OCI-LY7 (cell line): ENCODE results near the gene ABCB8. TPM values are rescaled to one million over a fixed set of nuclear protein-coding genes. Genes with fewer than 3 reads are reported as not detected.

Experiments
- BruUV-seq: library from RNA; stranded (reverse); fragments of 400-500 nt; replicated peaks from 2 replicates; lab custom pipeline; 2021; lab: Mats Ljungman, UMichigan
- CTCF ChIA-PET: fragments of 300-600 bp; sonication (Branson Sonifier 250); formaldehyde crosslinking; loops from one replicate; lab custom pipeline; 2022; ENCODE audit warnings: antibody characterized with exemption; ENCODE audit not compliant: unreplicated experiment; lab: Charles Lee
- POLR2A ChIA-PET: fragments of 300-600 bp; sonication (Branson Sonifier 250); formaldehyde crosslinking; loops from one replicate; lab custom pipeline; 2022; ENCODE audit warnings: antibody characterized with exemption; lab: Charles Lee
- DNase-seq: peaks from one replicate; pipeline ENCODE4 v3.0.0-alpha.2; 2015; ENCODE audit warnings: low spot score
- H2AFZ ChIP-seq: fragments of 200-600 bp; sonication (generic), shearing (Covaris generic); 2 replicates; pipeline ENCODE4 v1.6.1; 2014; ENCODE audit warnings: mild to moderate bottlenecking, antibody characterized with exemption, low read length, moderate library complexity
- H3K27ac ChIP-seq: fragments of 200-600 bp; sonication (generic); 2 replicates; pipeline ENCODE4 v1.5.1; 2014; ENCODE audit warnings: mixed run types, low read depth, mild to moderate bottlenecking, moderate library complexity, low read length, inconsistent platforms; ENCODE audit not compliant: poor library complexity, severe bottlenecking
- H3K36me3 ChIP-seq: fragments of 200-600 bp; sonication (generic); 2 replicates; pipeline ENCODE4 v1.6.1; 2014; ENCODE audit warnings: mild to moderate bottlenecking, antibody characterized with exemption, low read length, moderate library complexity, mixed read lengths; ENCODE audit not compliant: insufficient read depth
- H3K4me1 ChIP-seq: fragments of 200-600 bp; sonication (generic); 2 replicates; pipeline ENCODE4 v1.5.1; 2014; ENCODE audit warnings: mild to moderate bottlenecking, low read length; ENCODE audit not compliant: insufficient read depth, poor library complexity, severe bottlenecking
- H3K4me2 ChIP-seq: fragments of 200-600 bp; sonication (generic); 2 replicates; pipeline ENCODE4 v1.6.1; 2014; ENCODE audit warnings: mild to moderate bottlenecking, low read length
- H3K4me3 ChIP-seq: fragments of 200-600 bp; sonication (generic); 2 replicates; pipeline ENCODE4 v1.5.1; 2014; ENCODE audit warnings: mild to moderate bottlenecking, low read depth, low read length; ENCODE audit not compliant: poor library complexity, severe bottlenecking
- H3K79me2 ChIP-seq: fragments of 200-600 bp; sonication (generic); 2 replicates; pipeline ENCODE4 v1.6.1; 2016; ENCODE audit warnings: low read depth, mild to moderate bottlenecking, low read length, moderate library complexity, mixed read lengths; ENCODE audit not compliant: insufficient read depth
- H3K9me2 ChIP-seq: fragments of 200-600 bp; sonication (generic); 2 replicates; pipeline ENCODE4 v1.6.1; 2016; ENCODE audit warnings: mild to moderate bottlenecking, low read length, mixed read lengths; ENCODE audit not compliant: insufficient read depth
- H3K9me3 ChIP-seq: fragments of 200-600 bp; sonication (generic); 2 replicates; pipeline ENCODE4 v1.6.1; 2014; ENCODE audit warnings: mild to moderate bottlenecking, mixed run types, low read length, mixed read lengths
- H4K20me1 ChIP-seq: fragments of 200-600 bp; sonication (generic); 2 replicates; pipeline ENCODE4 v1.6.1; 2014; ENCODE audit warnings: mild to moderate bottlenecking, antibody characterized with exemption, low read length, moderate library complexity, mixed read lengths; ENCODE audit not compliant: insufficient read depth
- CTCF ChIP-seq: fragments of 200-600 bp; sonication (generic); conservative IDR thresholded peaks from 2 replicates; pipeline ENCODE4 v1.5.1; 2014; ENCODE audit warnings: mild to moderate bottlenecking, antibody characterized with exemption, low read length, moderate library complexity, mixed read lengths
- EZH2phosphoT487 ChIP-seq: fragments of 200-600 bp; sonication (generic); IDR thresholded peaks from 2 replicates; pipeline ENCODE4 v1.6.1; 2018; ENCODE audit warnings: low read depth, borderline replicate concordance, mild to moderate bottlenecking, mixed run types, antibody characterized with exemption, low read length, moderate library complexity, mixed read lengths
- intact Hi-C: fragments of 100-400 bp; cut with micrococcal nuclease; formaldehyde crosslinking; loops from one replicate; pipeline ENCODE4 v1.10.0; 2022; ENCODE audit not compliant: unreplicated experiment
- total RNA-seq, 2 experiments: library from RNA; depleted of rRNA in 1 of 2; stranded (reverse); fragments of >200 nt in 1 of 2; shearing (Covaris generic) in 1 of 2; gene quantifications; 2 replicates each; pipeline ENCODE4 v1.2.3, GENCODE V29; 2014 to 2022

ABCB8 gene
- total RNA-seq, 2 experiments from 2014 or later, result 32.0 to 64.7 TPM

DNA sequence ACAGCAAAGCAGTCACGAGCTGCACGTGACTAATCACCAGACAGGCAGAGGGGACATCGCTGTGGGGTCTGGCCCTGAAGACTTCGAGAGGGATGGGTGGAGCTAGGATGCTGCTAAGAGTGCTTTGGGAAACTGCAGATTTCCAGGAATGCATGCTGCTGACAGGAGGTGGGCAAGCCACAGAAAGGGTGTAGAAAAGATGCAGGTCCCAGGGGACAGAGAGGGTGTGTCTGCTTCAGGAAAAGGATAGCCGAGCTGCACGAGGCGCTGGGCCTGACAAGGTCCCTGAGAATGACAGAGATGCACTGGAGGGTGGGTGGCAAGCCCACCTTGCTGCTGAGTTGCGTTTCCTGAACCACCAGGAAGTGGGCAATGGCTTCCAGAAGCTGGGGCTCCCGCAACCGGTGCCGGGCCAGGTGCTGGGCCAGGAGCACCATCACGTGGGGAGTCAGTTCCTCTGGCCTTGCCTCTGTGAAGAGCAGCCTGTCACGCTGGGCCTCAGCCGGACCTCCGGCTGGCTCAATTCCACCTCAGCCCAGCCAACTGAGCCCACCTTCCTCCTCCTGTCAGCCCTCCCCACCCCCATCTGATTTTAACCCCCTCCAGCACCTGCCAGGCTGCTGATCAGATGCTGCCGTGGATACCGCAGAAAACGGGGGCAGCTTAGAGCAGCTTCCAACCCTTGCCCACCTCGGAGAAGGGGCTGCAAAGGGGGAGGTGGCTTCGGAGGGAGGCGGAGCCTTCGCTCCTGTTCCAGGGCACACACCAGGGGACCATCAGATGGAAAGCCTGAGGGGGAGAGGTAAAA is 50.2 kb downstream of the ABCB8 start:
- ChIA-PET CTCF (no interaction called here), POLR2A (no interaction called here)
- Histone ChIP-seq H3K4me3 (peak overlapping the region; percentile 91), H3K4me1 (peaks cover 36% of the 10 kb centered on the region), H3K27ac (peak overlapping the region; percentile 2), H3K9me3 (no peaks in the 10 kb centered on the region), H3K36me3 (peaks cover 63% of the 10 kb centered on the region), H4K20me1 (no peaks in the 10 kb centered on the region), H3K79me2 (peaks cover 28% of the 10 kb centered on the region), H3K9me2 (no peaks in the 10 kb centered on the region), H3K4me2 (peak overlapping the region; percentile 100), H2AFZ (no peak overlapping the region)
- no TSS peak for BruUV-seq
- no peak for DNase-seq
- intact Hi-C loops, result no loop called here
- TF ChIP-seq CTCF (no peak), EZH2phosphoT487 (no peak)

DNA sequence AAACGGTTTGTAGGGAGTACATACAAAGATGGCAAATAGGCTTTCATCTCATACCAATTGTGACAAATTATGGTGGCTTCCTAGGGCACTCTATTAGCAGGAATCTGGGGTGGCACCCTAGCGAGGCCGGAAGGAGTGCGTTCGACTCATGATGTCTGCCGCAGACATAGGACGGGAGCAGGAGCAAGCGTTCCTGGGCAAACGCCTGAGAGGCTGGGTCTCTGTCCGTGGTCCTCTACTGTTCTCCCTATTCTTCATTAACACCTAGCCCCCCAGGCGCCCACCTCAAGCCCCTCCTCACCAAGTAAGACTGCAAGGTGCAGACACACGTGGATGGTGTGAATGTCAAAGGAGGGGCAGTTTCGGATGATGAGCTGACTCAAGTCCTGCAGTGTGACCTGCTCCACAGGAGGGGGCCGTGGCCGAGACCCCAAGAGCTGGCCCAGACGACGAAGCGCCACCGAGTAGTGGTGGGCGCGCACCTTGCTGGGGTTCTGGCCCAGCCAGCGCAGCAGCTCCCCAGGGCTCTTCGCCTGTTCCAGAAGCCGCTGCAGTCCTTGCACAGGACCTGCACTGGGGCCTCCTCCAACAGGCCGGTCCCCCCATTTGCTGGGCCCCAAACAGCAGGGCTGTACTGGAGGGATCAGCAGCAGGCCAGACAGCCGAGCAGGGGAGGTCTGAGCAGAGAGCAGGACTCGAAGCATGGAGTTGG is 51.1 kb downstream of the ABCB8 start:
- Histone ChIP-seq H3K4me3 (peak overlapping the region; percentile 91), H4K20me1 (no peaks in the 10 kb centered on the region), H3K9me3 (no peaks in the 10 kb centered on the region), H3K4me2 (peak overlapping the region; percentile 100), H2AFZ (no peak overlapping the region), H3K27ac (no peak overlapping the region), H3K36me3 (peaks cover 54% of the 10 kb centered on the region), H3K79me2 (peaks cover 28% of the 10 kb centered on the region), H3K9me2 (no peaks in the 10 kb centered on the region), H3K4me1 (peaks cover 43% of the 10 kb centered on the region)
- intact Hi-C loops, result no loop called here
- no peak for DNase-seq
- ChIA-PET CTCF (no interaction called here), POLR2A (no interaction called here)
- BruUV-seq, result no TSS peak
- TF ChIP-seq EZH2phosphoT487, result no peak
- TF ChIP-seq CTCF, result no peak
